Choroid plexus epithelial cell (primary cell): ENCODE measurements around the gene PPP1R1B.

Experiments
- DNase-seq: peaks from one replicate; pipeline ENCODE4 v3.0.0-alpha.2; 2010; ENCODE audit warnings: low read depth
- H3K4me3 ChIP-seq: 2 replicates; pipeline ENCODE4 v1.5.1; 2011; ENCODE audit warnings: low read depth, mild to moderate bottlenecking, control low read depth, low read length, moderate library complexity
- TF ChIP-seq, protein P1 (sequence below): conservative IDR thresholded peaks from 2 replicates; pipeline ENCODE4 v1.5.1; 2011; ENCODE audit warnings: low read depth, mild to moderate bottlenecking, control low read depth, inconsistent platforms, low read length, moderate library complexity

Gene PPP1R1B

DNA sequence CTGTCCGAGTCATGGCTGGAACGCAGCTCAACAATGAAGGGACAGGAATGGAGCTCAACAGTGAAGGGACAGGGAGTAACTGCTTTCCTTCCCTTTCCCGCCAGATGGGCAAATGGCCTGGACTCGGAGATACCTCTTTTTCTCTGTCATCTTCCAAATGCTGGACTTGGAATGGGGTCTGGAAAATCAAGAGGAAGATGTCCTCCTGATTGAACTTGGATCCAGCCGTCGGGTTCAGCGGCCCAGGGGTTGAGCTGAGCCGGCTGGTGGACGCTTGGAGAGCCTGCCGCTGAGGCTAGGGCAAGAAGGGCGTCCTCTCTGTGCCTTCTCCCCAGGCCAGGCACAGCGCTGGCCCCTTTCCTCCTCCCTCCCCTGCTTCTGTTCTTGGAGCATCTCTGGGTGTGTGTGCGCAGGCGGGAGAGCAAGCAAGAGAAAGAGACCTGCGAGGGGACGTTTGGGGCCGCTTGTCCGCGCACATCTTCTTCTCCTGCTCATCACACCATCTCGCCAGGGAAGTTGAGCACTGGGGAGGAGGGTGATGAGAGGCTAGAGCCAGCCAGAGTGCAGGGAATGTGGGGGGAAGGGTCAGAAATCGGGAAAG, 25.7 kb upstream of the PPP1R1B start:
- H3K4me3 ChIP-seq = no peak overlapping the region
- TF ChIP-seq, protein P1, sequence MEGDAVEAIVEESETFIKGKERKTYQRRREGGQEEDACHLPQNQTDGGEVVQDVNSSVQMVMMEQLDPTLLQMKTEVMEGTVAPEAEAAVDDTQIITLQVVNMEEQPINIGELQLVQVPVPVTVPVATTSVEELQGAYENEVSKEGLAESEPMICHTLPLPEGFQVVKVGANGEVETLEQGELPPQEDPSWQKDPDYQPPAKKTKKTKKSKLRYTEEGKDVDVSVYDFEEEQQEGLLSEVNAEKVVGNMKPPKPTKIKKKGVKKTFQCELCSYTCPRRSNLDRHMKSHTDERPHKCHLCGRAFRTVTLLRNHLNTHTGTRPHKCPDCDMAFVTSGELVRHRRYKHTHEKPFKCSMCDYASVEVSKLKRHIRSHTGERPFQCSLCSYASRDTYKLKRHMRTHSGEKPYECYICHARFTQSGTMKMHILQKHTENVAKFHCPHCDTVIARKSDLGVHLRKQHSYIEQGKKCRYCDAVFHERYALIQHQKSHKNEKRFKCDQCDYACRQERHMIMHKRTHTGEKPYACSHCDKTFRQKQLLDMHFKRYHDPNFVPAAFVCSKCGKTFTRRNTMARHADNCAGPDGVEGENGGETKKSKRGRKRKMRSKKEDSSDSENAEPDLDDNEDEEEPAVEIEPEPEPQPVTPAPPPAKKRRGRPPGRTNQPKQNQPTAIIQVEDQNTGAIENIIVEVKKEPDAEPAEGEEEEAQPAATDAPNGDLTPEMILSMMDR = no peak
- no peak for DNase-seq

DNA sequence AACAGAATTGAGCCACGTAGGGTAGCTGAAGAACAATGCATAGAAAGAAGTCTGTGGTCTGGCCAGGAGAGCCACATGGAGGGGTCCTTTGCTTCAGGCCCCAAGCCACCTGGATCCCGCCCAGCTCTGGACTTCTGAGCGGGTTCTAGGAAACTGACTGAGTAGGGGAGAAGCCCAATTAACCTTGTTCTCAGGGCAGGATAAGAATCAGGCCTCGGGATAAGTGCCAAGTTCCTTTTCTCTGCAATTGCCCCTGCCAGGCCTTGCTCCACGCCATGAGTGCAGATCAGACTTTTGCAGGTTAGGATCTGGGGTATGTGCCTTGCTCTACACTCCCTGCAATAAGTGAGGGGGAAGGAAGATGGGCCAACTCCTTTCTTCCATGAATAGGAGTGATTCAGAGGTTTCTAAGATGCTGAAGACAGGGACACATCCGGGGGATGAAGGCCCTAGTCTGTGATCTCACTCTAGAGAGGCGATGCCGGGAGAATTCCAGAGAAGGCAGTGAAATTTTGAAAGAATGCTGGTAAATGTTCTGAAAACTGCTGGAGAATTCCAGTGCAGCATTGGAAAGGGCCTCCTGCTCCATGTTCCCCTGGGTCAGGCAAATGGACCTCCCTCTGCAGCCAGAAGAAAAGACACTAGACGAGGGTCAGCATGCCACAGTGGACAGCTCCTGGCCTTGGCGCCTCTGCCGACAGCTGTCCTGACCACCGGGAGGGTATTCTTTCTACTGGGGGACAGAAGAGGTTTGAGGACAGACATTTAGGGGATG, 24.8 kb upstream of the PPP1R1B start:
- TF ChIP-seq, protein P1 = no peak
- DNase-seq = no peak
- no peak overlapping the region for H3K4me3 ChIP-seq

DNA sequence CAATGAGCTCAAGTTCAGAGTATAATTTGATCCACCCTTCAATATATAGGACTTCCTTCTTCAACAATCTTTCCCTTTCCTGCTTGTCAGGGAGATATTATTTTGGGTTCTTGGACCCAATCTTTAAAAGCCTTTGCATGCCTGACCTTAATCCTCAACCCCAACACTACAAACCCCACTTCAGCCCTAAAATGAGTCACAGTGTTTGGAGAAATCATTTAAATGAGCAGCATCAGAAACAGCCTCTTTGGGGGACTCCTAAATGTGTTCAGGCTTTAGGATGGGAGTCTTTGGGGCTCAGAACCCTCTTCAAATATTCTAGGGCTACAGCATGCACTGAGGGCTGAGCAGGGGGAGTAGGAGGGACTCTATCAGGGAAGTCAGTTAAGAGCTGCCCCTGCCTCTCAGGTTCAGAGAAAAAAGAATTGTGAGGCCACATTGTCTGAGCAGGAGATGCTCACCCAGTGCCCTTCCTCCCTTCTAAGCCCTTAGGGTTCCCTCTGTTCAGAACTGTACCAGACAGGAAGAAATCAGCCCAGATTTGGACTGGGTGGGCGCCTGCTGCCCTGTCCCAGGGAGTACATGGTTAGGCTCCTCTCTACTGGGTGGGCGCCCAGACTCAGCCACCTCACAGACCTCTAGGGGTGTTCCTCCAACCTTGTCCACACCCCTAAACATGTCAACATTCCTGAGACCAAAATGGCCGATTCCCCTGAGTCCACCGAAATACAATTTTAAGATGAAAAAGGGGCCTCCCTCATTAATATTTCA, 24.0 kb upstream of the PPP1R1B start:
- no peak overlapping the region for H3K4me3 ChIP-seq
- TF ChIP-seq, protein P1 = no peak
- no peak for DNase-seq

DNA sequence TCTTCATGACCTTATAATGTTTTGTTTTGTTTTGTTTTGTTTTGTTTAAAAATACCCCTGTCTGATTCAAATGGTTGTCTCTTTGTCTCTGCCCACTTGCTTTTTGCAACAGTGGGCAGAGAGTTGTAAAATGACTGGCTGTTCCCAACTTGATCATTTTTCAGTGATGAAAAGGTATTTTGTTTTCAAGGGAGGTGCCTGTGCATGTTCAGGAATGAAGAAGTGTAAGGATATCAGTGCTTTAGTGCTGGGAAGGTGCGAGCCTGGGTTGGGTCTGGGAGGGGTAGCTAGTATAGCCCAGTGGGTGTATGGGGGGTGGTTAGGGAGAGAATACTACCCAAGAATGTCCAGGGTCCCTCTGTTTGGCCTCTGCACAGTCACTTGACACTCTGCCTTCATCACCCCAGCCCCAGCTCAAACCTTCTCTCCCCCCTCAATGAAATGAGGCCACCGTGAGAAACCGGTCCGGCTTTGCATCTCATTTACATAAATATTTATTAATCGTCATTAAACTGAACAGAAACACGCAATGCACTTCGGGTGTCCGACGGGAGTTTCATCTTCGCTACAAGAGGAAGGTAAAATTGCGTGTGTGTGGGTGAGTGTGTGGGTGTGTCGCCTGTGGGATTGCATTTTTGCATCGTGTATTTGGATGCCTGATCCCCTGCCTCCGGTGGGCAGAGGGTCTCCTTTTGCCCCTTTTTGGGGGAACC, 23.3 kb upstream of the PPP1R1B start:
- DNase-seq = no peak
- H3K4me3 ChIP-seq = no peak overlapping the region
- TF ChIP-seq, protein P1 = no peak

DNA sequence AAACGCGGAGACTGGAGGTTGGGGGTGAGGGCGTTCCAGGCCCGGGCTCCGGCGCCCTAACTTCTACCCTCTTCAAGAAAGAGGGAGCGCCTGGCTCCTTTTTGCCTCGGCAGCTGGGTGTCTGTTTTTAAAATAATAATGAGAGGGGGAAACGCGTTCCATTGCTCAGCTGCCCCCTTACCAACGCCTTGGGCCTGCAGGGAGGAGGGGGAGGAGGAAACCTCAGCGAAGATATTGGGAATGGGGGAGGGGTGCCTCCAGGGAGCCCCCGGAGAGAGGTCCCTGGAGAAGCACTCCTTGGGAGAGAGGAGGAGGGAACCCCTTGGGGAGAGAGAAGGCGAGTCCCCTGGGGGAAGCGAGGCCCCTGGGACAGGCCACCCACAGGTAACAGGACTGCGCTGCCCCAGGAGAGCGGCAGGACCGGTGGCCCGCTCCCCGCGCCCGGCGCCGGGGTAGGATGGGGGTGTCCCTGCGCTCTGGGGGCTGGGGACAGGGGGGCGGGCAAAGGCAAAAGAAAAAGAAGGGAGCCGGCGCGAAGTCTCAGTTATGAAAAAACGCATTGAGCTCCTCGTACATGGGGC, 21.8 kb upstream of the PPP1R1B start:
- TF ChIP-seq, protein P1 = no peak
- no peak overlapping the region for H3K4me3 ChIP-seq
- DNase-seq = no peak

DNA sequence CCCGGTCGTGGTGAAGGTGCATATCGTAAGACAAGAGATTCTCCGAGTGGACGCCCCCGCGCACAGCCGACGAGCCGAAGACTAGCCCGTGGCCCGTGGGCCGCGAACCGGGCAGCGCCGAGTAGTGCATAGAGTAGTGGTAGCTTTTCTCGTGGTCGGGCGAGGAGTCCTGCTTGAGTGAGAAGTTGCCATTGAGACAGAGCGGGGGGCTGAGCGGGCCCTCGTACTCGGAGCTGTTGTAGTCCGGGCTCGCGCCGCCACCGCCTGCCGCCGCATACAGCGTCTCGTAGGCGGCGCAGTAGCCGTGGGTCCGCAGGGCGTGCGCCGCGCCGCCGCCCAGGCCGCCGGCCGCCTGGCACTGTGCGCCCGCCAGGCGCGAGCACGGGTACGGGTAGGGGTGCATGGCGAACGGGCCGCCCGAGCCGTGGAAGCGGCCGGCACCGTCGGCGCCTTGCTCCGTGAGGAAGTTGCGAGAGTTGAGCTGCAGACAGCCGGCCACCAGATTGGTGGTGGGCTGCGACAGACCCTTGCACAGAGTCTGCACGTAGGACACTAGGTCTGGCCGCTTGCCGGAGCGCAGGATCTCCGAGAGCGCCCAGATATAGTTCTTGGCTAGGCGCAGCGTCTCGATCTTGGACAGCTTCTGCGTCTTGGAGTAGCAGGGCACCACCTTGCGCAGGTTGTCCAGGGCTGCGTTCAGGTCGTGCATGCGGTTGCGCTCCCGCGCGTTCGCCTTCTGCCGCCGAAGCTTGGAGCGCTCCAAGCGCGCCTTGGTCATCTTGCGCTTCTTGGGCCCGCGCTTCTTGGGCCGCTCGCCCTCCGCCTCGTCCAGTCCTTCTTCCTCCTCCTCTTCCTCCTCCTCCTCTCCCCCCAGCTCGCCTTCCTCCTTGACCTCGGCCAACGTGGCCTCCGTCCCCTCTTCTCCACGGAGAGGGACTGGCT, 21.0 kb upstream of the PPP1R1B start:
- no peak for DNase-seq
- TF ChIP-seq, protein P1 = no peak
- H3K4me3 ChIP-seq = no peak overlapping the region
